ENCODE data around the gene RTKN.
"Not testable (repeated sequence)": the region's sequence is repeated elsewhere in the genome, so short reads cannot be mapped to it uniquely, and the experiment has no call there.

The RTKN gene

GRCh38 chr2:74436848-74437695 is 4.7 kb downstream of the RTKN start:
- no peak for DNase-seq

GRCh38 chr2:74436111-74436805 is 5.5 kb downstream of the RTKN start:
- no peak for DNase-seq

- DNase-seq: no peak
Observed at GRCh38 chr2:74430502-74430901, 11.2 kb downstream of the RTKN start.

- no peak for DNase-seq
Observed at GRCh38 chr2:74429487-74430451, 12.0 kb downstream of the RTKN start.

GRCh38 chr2:74428675-74429074 is 13.1 kb downstream of the RTKN start:
- no peak for DNase-seq

GRCh38 chr2:74427551-74427950 is 14.2 kb downstream of the RTKN start:
- no peak for DNase-seq

GRCh38 chr2:74426181-74426758 is 15.5 kb downstream of the RTKN start:
- DNase-seq: no peak

GRCh38 chr2:74425523-74425922 is 16.2 kb downstream of the RTKN start:
- DNase-seq: no peak

- DNase-seq: no peak
Observed at GRCh38 chr2:74424995-74425406, 16.7 kb downstream of the RTKN start.

GRCh38 chr2:74424139-74424992 is 17.4 kb downstream of the RTKN start:
- DNase-seq: no peak

GRCh38 chr2:74423231-74424095 is 18.3 kb downstream of the RTKN start:
- no peak for DNase-seq

GRCh38 chr2:74421221-74421870 is 20.4 kb downstream of the RTKN start, which contains the start of the genes C2orf81 and WDR54:
TSS of gene C2orf81 (minus strand) at chr2:74421619. CDS start at chr2:74421560, 59 bp downstream.
TSS of gene WDR54 (plus strand) at chr2:74421730. CDS start at chr2:74422154, 424 bp downstream.
- peak; percentile 94 for DNase-seq

- DNase-seq: not testable (repeated sequence)
Observed at GRCh38 chr2:74420443-74421103, 21.2 kb downstream of the RTKN start.

GRCh38 chr2:74420006-74420405 is 21.7 kb downstream of the RTKN start:
- DNase-seq: no peak

- no peak for DNase-seq
Observed at GRCh38 chr2:74419345-74419744, 22.4 kb downstream of the RTKN start.

GRCh38 chr2:74418312-74418711 is 23.4 kb downstream of the RTKN start:
- DNase-seq: no peak

- DNase-seq: no peak
Observed at GRCh38 chr2:74417763-74418162, 24.0 kb downstream of the RTKN start.

GRCh38 chr2:74417197-74417596 is 24.5 kb downstream of the RTKN start:
- DNase-seq: no peak

GRCh38 chr2:74416778-74417177 is 25.0 kb downstream of the RTKN start:
- DNase-seq: no peak
